Aorta (tissue), 5 donors: ENCODE data around the gene DNMBP. TPM values are rescaled to one million over a fixed set of nuclear protein-coding genes. Genes with fewer than 3 reads are reported as not detected.
"Not testable (repeated sequence)": the region's sequence is repeated elsewhere in the genome, so short reads cannot be mapped to it uniquely, and the experiment has no call there.

Source experiments
- ATAC-seq: fragments of 200-7000 bp; cut with Tn5 transposase; one replicate; pipeline ENCODE4 v1.9.1; 2022; ENCODE audit warnings: moderate library complexity; ENCODE audit not compliant: low FRiP score
- DNase-seq, 2 donors: peaks; one replicate each; pipeline ENCODE4 v3.0.0-alpha.2; 2020
- H3K27ac ChIP-seq, 2 donors: one replicate each; pipeline ENCODE4 v1.5.1; 2013; ENCODE audit warnings: low read length in 2 of 2, mild to moderate bottlenecking in 2 of 2, moderate library complexity in 2 of 2, control low read depth in 1 of 2, inconsistent platforms in 1 of 2, low read depth in 1 of 2
- H3K27me3 ChIP-seq, 2 donors: one replicate each; pipeline ENCODE4 v1.6.1; 2013; ENCODE audit warnings: control low read depth in 1 of 2, low read length in 1 of 2, mild to moderate bottlenecking in 1 of 2, moderate library complexity in 1 of 2; ENCODE audit not compliant: insufficient read depth in 2 of 2, control insufficient read depth in 1 of 2
- H3K36me3 ChIP-seq, 2 donors: one replicate each; pipeline ENCODE4 v1.6.1; 2013; ENCODE audit warnings: control low read depth in 1 of 2, low read length in 1 of 2, mild to moderate bottlenecking in 1 of 2; ENCODE audit not compliant: insufficient read depth in 2 of 2, control insufficient read depth in 1 of 2
- H3K4me1 ChIP-seq, 2 donors: one replicate each; pipeline ENCODE4 v1.6.1; 2013; ENCODE audit warnings: low read length in 2 of 2, control low read depth in 1 of 2, mild to moderate bottlenecking in 1 of 2, moderate library complexity in 1 of 2; ENCODE audit not compliant: insufficient read depth in 2 of 2, control insufficient read depth in 1 of 2
- H3K4me3 ChIP-seq, 2 donors: one replicate each; pipeline ENCODE4 v1.5.1; 2013; ENCODE audit warnings: low read length in 2 of 2, control low read depth in 1 of 2, mild to moderate bottlenecking in 1 of 2
- H3K9me3 ChIP-seq: one replicate; pipeline ENCODE4 v1.6.1; 2013; ENCODE audit warnings: mild to moderate bottlenecking, low read length; ENCODE audit not compliant: control insufficient read depth
- whole genome bisulfite sequencing, 2 donors: extraction: QIAGEN DNeasy Blood & Tissue Kit; methylation state at CpG; one replicate each; pipeline ENCODE4 v1.1.7; 2013; 5-methylcytosine and 5-hydroxymethylcytosine counted together
- intact Hi-C, 2 donors: fragments of 100-400 bp; cut with DNase I; formaldehyde crosslinking; loops; one replicate each; pipeline versions ENCODE4 v1.14.2 to v1.15.0; 2022
- polyA plus RNA-seq, 2 donors: library from polyadenylated mRNA; stranded (reverse); fragments of 200-250 nt; gene quantifications; one replicate each; pipeline ENCODE4 v1.2.3, GENCODE V29; 2013
- total RNA-seq, 2 donors: library from RNA; stranded (reverse); fragmentation: NEBNext Ultra II Directional; extraction: Animal tissue kit (Norgen Biotek cat#: 25700); gene quantifications; one replicate each; pipeline ENCODE4 v1.2.1, GENCODE V29; 2021
- donor health status: healthy with polysubstance abuse.
- donor health status: Bipolar disorder and iron deficiency.
- donor health status: DM: no; HTN: no; CAD: no.
- donor health status: DM: no; HTN: no; CAD: no.
- donor health status: DM: yes; HTN: yes; CAD: no.

The DNMBP gene
- total and polyA plus RNA-seq, 4 donors = 5.5 to 23.9 (median 11.1) TPM

GRCh38 chr10:99953510-99953909, 56.2 kb downstream of the DNMBP start:
- H3K4me1 ChIP-seq, H3K36me3 ChIP-seq, DNase-seq, ATAC-seq, H3K27ac ChIP-seq, intact Hi-C loops, H3K9me3 ChIP-seq, H3K4me3 ChIP-seq, H3K27me3 ChIP-seq: not testable (repeated sequence)
- WGBS, 2 donors = 87 to 88% methylated on average over 3 of the region's 3 CpGs

GRCh38 chr10:99952799-99953198, 56.9 kb downstream of the DNMBP start:
- Histone ChIP-seq H3K4me3 (no peak overlapping the region), H3K36me3 (no peaks in the 10 kb centered on the region), H3K9me3 (peaks cover 2% of the 10 kb centered on the region), H3K27me3 (no peaks in the 10 kb centered on the region), H3K27ac (no peak overlapping the region), H3K4me1 (no peaks in the 10 kb centered on the region)
- ATAC-seq (no peak), DNase-seq (no peak)
- intact Hi-C loops = no loop called here
- WGBS, 2 donors = 81 to 83% methylated on average over 2 of the region's 2 CpGs

DNA sequence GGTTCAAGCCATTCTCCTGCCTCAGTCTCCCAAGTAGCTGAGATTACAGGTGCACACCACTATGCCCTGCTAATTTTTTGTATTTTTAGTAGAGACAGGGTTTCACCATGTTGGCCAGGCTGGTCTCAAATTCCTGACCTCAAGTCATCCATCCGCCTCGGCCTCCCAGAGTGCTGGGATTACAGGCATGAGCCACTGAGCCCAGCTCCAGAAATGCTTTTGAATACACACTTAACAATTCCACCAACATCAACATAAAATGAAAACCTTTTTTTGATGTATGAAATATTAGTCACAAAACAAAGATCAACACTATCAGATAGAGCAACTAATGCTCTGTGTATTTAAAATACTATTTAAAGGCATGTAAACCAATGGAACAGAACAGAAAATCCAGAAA, 63.7 kb downstream of the DNMBP start:
- ATAC-seq, H3K36me3 ChIP-seq, intact Hi-C loops, H3K27me3 ChIP-seq, H3K27ac ChIP-seq, H3K9me3 ChIP-seq, DNase-seq, H3K4me1 ChIP-seq, H3K4me3 ChIP-seq: not testable (repeated sequence)
- WGBS, 2 donors = 56 to 85% methylated on average over 2 of the region's 2 CpGs

DNA sequence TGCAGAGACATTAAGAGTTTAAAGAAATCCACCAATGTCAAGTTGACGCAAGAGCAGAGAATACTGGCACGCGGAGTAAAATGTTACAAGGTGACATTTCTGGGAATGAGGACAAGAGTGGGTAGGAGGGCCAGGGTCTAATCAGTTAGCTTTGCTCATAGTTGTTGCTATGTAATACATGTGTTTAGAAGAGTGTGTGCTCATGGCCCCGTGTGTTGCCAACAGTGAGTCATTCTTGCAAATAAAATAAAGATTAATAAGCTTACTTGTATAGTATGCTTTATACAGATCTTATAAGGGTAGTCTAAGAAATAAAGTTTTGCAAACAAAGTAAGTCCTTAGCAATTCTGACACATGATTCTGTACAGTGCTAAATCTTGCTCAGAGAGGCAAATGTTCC, 64.5 kb downstream of the DNMBP start:
- Histone ChIP-seq H3K36me3 (no peaks in the 10 kb centered on the region), H3K4me3 (no peak overlapping the region), H3K4me1 (peaks cover 0 to 2% of the 10 kb centered on the region in 2 donors), H3K27me3 (no peaks in the 10 kb centered on the region), H3K9me3 (no peaks in the 10 kb centered on the region), H3K27ac (no peak overlapping the region)
- ATAC-seq (peak; percentile 38), DNase-seq (peak in 1 of 2 donors; percentile 53)
- 5 to 9% methylated on average over 4 of the region's 4 CpGs for WGBS, 2 donors
- intact Hi-C loops = no loop called here

- Histone ChIP-seq H3K9me3 (no peaks in the 10 kb centered on the region), H3K27ac (no peak overlapping the region), H3K4me3 (no peak overlapping the region), H3K4me1 (peaks cover 0 to 2% of the 10 kb centered on the region in 2 donors), H3K36me3 (no peaks in the 10 kb centered on the region), H3K27me3 (no peaks in the 10 kb centered on the region)
- ATAC-seq = no peak
- 89 to 90% methylated on average over 2 of the region's 2 CpGs for WGBS, 2 donors
- intact Hi-C loops = no loop called here
- DNase-seq = no peak
Observed at GRCh38 chr10:99944860-99945259, 64.9 kb downstream of the DNMBP start.

DNA sequence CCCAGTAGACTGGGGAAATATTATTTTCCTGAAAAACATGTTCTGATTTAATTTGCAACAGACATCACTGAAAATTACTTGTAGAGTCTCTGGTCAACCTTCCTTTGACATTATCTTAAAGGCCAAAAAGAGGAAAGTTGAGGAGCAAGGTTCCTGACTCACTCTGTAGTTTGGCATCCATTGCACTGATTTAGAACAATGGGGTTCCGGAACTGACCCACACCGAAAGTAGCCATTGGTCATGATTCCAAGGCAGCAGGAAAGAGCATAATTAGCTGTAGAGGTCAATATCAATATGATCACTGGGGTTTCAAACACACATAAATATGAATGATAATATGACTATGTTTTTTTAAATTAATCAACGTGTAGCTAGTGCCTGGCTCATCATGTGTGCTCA, 65.8 kb downstream of the DNMBP start:
- ATAC-seq = no peak
- Histone ChIP-seq H3K27me3 (no peaks in the 10 kb centered on the region), H3K4me3 (no peak overlapping the region), H3K4me1 (peaks cover 0 to 2% of the 10 kb centered on the region in 2 donors), H3K27ac (no peak overlapping the region), H3K36me3 (no peaks in the 10 kb centered on the region), H3K9me3 (no peaks in the 10 kb centered on the region)
- intact Hi-C loops = no loop called here
- WGBS, 2 donors = 95 to 97% methylated on average over 3 of the region's 3 CpGs
- no peak for DNase-seq

- DNase-seq (no peak), ATAC-seq (no peak)
- intact Hi-C loops = no loop called here
- H3K36me3 ChIP-seq = peaks cover 0 to 1% of the 10 kb centered on the region in 2 donors
- no peak overlapping the region for H3K27ac ChIP-seq
- 47 to 57% methylated on average over 7 of the region's 7 CpGs for WGBS, 2 donors
- peaks cover 0 to 2% of the 10 kb centered on the region in 2 donors for H3K4me1 ChIP-seq
- no peak overlapping the region for H3K4me3 ChIP-seq
- no peaks in the 10 kb centered on the region for H3K27me3 ChIP-seq
- no peaks in the 10 kb centered on the region for H3K9me3 ChIP-seq
Observed at GRCh38 chr10:99941942-99942820, 67.6 kb downstream of the DNMBP start.

- intact Hi-C loops = no loop called here
- no peaks in the 10 kb centered on the region for H3K4me1 ChIP-seq
- no peaks in the 10 kb centered on the region for H3K9me3 ChIP-seq
- no peaks in the 10 kb centered on the region for H3K27me3 ChIP-seq
- DNase-seq = no peak
- WGBS, 2 donors = 75 to 76% methylated on average over 3 of the region's 3 CpGs
- ATAC-seq = no peak
- H3K36me3 ChIP-seq = peaks cover 0 to 1% of the 10 kb centered on the region in 2 donors
- H3K4me3 ChIP-seq = no peak overlapping the region
- no peak overlapping the region for H3K27ac ChIP-seq
Observed at GRCh38 chr10:99938563-99938962, 71.2 kb downstream of the DNMBP start.

- Histone ChIP-seq H3K27ac (no peak overlapping the region), H3K27me3 (no peaks in the 10 kb centered on the region), H3K4me3 (no peak overlapping the region), H3K9me3 (no peaks in the 10 kb centered on the region), H3K36me3 (peaks cover 0 to 1% of the 10 kb centered on the region in 2 donors), H3K4me1 (no peaks in the 10 kb centered on the region)
- no peak for ATAC-seq
- WGBS, 2 donors = 93 to 94% methylated on average over 3 of the region's 3 CpGs
- no peak for DNase-seq
- intact Hi-C loops = no loop called here
Observed at GRCh38 chr10:99937630-99938029, 72.1 kb downstream of the DNMBP start.
